Measurements from ENCODE around the gene RFC2. TPM values are rescaled to one million over a fixed set of nuclear protein-coding genes. Genes with fewer than 3 reads are reported as not detected.

RFC2 gene
- total RNA-seq, 1 experiment from 2014 or later: 73.6 TPM

DNA sequence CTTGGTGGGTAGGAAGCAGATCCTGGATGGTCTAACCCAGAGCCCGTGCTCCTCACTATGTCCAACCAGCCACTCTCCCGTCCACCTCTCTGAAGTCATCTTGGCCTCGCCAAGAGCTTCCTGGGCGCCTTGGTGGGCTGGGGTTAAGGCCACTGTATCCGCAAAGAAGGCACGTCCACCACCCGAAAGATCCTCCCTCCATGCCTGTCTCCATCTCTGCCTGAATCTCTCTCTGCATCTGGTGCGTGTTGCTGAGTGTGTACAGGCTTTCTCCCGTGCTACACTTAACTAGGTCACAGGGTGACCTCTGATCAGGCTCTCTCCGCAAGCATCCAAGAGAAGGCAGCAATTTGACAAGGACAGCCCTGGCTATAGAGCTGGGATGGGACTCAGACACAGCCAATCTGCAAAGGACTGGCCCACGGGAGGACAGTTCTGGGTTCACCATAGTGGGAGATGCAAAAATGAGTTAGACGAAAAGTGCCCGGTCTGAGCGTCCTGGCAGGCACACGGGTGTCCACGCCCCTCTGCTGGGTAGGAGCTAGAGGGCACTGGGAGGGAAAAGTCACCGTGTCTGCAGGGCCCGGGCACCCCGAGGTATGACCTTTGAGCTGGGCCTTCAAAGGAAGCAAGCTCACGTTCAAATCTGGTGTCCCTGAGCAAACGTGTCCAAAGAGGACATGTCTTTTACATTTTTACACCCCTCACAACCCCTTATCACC is 9.4 kb upstream of the RFC2 start:
- Mint-ChIP-seq H3K4me1 (peaks cover 0 to 1% of the 10 kb centered on the region in 2 experiments; a peak in 2 of 4 replicates), H3K4me3 (no peak overlapping the region), H3K36me3 (ENCODE audit: insufficient read depth in 1 of 3, low read depth in 3 of 3) (no peaks in the 10 kb centered on the region), H3K27ac (no peak overlapping the region), H3K27me3 (ENCODE audit: low read depth) (no peaks in the 10 kb centered on the region), H3K9me3 (no peaks in the 10 kb centered on the region)
- Histone ChIP-seq H3K18ac (ENCODE audit: insufficient read length, low read depth, low read length) (no peak overlapping the region), H2BK15ac (ENCODE audit: low read depth, low read length) (no peak overlapping the region), H3K4me1 (ENCODE audit: insufficient read depth, low read length) (no peaks in the 10 kb centered on the region), H3K9me3 (ENCODE audit: control insufficient read depth, low read depth, low read length) (no peaks in the 10 kb centered on the region), H3K56ac (ENCODE audit: insufficient read length, low read depth, low read length) (no peak overlapping the region), H3K14ac (ENCODE audit: insufficient read depth, low read length) (no peak overlapping the region), H2BK5ac (ENCODE audit: insufficient read length, low read length) (no peak overlapping the region), H2BK12ac (ENCODE audit: insufficient read length, low read depth, low read length) (no peak overlapping the region), H3K4ac (ENCODE audit: low read depth, low read length) (no peak overlapping the region), H3K23ac (ENCODE audit: insufficient read length, low read depth, low read length) (no peak overlapping the region), H3K79me2 (ENCODE audit: insufficient read depth, low read length) (no peaks in the 10 kb centered on the region), H4K8ac (replicated peaks; ENCODE audit: insufficient read length, low read depth, low read length) (no peak overlapping the region), H3K4me2 (ENCODE audit: insufficient read depth, insufficient read length, low read length) (no peak overlapping the region), H4K91ac (ENCODE audit: insufficient read length, low read depth, low read length) (no peak overlapping the region), H2BK20ac (ENCODE audit: low read depth, low read length, poor library complexity, severe bottlenecking) (no peak overlapping the region), H4K5ac (ENCODE audit: insufficient read length, low read depth, low read length) (no peak overlapping the region), H3K79me1 (ENCODE audit: insufficient read depth, low read depth, low read length, poor library complexity, severe bottlenecking) (no peaks in the 10 kb centered on the region), H2AK5ac (ENCODE audit: insufficient read length, low read length) (no peak overlapping the region), H2BK120ac (ENCODE audit: low read depth, low read length, poor library complexity, severe bottlenecking) (no peak overlapping the region), H4K20me1 (ENCODE audit: control insufficient read depth, insufficient read depth, insufficient read length) (no peaks in the 10 kb centered on the region), H3K9ac (ENCODE audit: extremely low read depth, insufficient read length, low read length) (no peak overlapping the region), H3T11ph (ENCODE audit: low read length) (no peak overlapping the region), H3K27ac (ENCODE audit: insufficient read length, low read depth, low read length) (no peak overlapping the region), H3K27me3 (ENCODE audit: insufficient read depth, low read length) (no peaks in the 10 kb centered on the region), H3K23me2 (ENCODE audit: insufficient read length, low read depth, low read length, poor library complexity, severe bottlenecking) (no peaks in the 10 kb centered on the region), H2AFZ (ENCODE audit: low read length) (no peak overlapping the region)
- WGBS (ENCODE audit: extremely low coverage, insufficient read length, low lambda C conversion rate): no CpG with 5 or more reads among the region's 21 CpGs
- TF ChIP-seq, protein P1, sequence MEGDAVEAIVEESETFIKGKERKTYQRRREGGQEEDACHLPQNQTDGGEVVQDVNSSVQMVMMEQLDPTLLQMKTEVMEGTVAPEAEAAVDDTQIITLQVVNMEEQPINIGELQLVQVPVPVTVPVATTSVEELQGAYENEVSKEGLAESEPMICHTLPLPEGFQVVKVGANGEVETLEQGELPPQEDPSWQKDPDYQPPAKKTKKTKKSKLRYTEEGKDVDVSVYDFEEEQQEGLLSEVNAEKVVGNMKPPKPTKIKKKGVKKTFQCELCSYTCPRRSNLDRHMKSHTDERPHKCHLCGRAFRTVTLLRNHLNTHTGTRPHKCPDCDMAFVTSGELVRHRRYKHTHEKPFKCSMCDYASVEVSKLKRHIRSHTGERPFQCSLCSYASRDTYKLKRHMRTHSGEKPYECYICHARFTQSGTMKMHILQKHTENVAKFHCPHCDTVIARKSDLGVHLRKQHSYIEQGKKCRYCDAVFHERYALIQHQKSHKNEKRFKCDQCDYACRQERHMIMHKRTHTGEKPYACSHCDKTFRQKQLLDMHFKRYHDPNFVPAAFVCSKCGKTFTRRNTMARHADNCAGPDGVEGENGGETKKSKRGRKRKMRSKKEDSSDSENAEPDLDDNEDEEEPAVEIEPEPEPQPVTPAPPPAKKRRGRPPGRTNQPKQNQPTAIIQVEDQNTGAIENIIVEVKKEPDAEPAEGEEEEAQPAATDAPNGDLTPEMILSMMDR (conservative IDR thresholded peaks at IDR 0.05): no peak
- no peak for DNase-seq

All from H9 (cell line).